Lung (tissue), 12 donors: ENCODE results near the gene RNF157. TPM values are rescaled to one million over a fixed set of nuclear protein-coding genes. Genes with fewer than 3 reads are reported as not detected.

Experiments
- ATAC-seq: fragments of 200-7000 bp; cut with Tn5 transposase; one replicate; pipeline ENCODE4 v1.9.1; 2020; ENCODE audit warnings: moderate number of reproducible peaks; ENCODE audit not compliant: insufficient read depth, low FRiP score
- DNase-seq, 3 donors: peaks; one replicate each; pipeline ENCODE4 v3.0.0-alpha.2; 2013 to 2017
- H3K27ac ChIP-seq, 2 donors: one replicate each; pipeline ENCODE4 v1.5.1; 2013; ENCODE audit warnings: mild to moderate bottlenecking in 2 of 2, moderate library complexity in 2 of 2, control low read depth in 1 of 2, inconsistent platforms in 1 of 2, low read depth in 1 of 2, low read length in 1 of 2
- H3K27me3 ChIP-seq, 3 donors: one replicate each; pipeline ENCODE4 v1.5.1; 2013; ENCODE audit warnings: low read length in 2 of 3; ENCODE audit not compliant: control insufficient read depth in 3 of 3, insufficient read depth in 3 of 3
- H3K36me3 ChIP-seq, 4 donors: one replicate each; pipeline ENCODE4 v1.5.1; 2013; ENCODE audit warnings: low read length in 4 of 4, mild to moderate bottlenecking in 1 of 4, moderate library complexity in 1 of 4; ENCODE audit not compliant: control insufficient read depth in 4 of 4, insufficient read depth in 4 of 4
- H3K4me1 ChIP-seq, 5 donors: one replicate each; pipeline ENCODE4 v1.5.1; 2013; ENCODE audit warnings: low read length in 5 of 5, mild to moderate bottlenecking in 2 of 5, moderate library complexity in 1 of 5; ENCODE audit not compliant: control insufficient read depth in 5 of 5, insufficient read depth in 5 of 5
- H3K4me3 ChIP-seq: one replicate; pipeline ENCODE4 v1.5.1; 2013; ENCODE audit warnings: mild to moderate bottlenecking, control low read depth, moderate library complexity
- H3K9ac ChIP-seq, 2 donors: one replicate each; pipeline ENCODE4 v1.5.1; 2013; ENCODE audit warnings: low read length in 2 of 2, control low read depth in 1 of 2; ENCODE audit not compliant: insufficient read depth in 1 of 2
- H3K9me3 ChIP-seq, 4 donors: one replicate each; pipeline ENCODE4 v1.5.1; 2013; ENCODE audit warnings: low read length in 3 of 4, mild to moderate bottlenecking in 1 of 4, moderate library complexity in 1 of 4; ENCODE audit not compliant: control insufficient read depth in 4 of 4, insufficient read depth in 3 of 4
- WGBS, 2 donors: extraction: QIAGEN DNeasy Blood & Tissue Kit; methylation state at CpG; one replicate each; pipeline ENCODE4 v1.1.7; 2013; 5-methylcytosine and 5-hydroxymethylcytosine counted together
- polyA plus RNA-seq, 2 donors: library from polyadenylated mRNA; stranded (reverse); fragments of 200-250 nt; gene quantifications; one replicate each; pipeline ENCODE4 v1.2.1, GENCODE V29; 2013
- total RNA-seq, 2 donors: library from RNA; depleted of rRNA in 1 of 2; stranded (reverse); fragments of >200 nt in 1 of 2; gene quantifications; one replicate each; pipeline ENCODE4 v1.2.1, GENCODE V29; 2014 to 2021
- TF ChIP-seq, protein P1 (sequence below): IDR thresholded peaks from 2 replicates; pipeline ENCODE4 v1.5.1; 2012; ENCODE audit warnings: mild to moderate bottlenecking; ENCODE audit errors: control extremely low read depth, extremely low read depth
- donor health status: control.
- donor health status: control.
- donor health status: Bipolar disorder and iron deficiency.
- donor health status: healthy.
- donor health status: DM: yes; HTN: yes; CAD: no.

Gene RNF157
- total and polyA plus RNA-seq, 4 donors = 0.88 to 2.5 (median 1.8) TPM

DNA sequence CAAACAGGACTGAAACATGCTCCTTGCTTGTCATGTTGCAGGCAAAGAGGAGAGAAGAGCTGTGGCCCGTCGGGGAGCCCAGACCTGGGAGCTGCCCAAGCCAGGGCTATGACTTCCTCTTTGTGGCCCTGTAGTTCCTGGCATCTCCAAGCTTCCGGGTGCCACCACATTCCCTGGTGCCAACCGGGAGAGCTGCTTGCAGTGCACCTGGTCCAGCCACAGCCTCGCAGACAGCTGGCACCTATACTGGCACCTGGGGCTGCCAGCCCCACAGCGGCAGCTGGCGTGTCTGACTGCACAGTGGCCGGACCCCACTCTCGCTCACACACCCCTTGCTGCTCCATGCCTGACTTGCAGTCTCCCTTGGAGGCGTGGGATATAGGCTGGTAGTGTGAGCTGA lies 62.2 kb downstream of the RNF157 start:
- WGBS, 2 donors = 79 to 89% methylated on average over 10 of the region's 10 CpGs
- no peak overlapping the region for H3K4me3 ChIP-seq
- no peak for DNase-seq

DNA sequence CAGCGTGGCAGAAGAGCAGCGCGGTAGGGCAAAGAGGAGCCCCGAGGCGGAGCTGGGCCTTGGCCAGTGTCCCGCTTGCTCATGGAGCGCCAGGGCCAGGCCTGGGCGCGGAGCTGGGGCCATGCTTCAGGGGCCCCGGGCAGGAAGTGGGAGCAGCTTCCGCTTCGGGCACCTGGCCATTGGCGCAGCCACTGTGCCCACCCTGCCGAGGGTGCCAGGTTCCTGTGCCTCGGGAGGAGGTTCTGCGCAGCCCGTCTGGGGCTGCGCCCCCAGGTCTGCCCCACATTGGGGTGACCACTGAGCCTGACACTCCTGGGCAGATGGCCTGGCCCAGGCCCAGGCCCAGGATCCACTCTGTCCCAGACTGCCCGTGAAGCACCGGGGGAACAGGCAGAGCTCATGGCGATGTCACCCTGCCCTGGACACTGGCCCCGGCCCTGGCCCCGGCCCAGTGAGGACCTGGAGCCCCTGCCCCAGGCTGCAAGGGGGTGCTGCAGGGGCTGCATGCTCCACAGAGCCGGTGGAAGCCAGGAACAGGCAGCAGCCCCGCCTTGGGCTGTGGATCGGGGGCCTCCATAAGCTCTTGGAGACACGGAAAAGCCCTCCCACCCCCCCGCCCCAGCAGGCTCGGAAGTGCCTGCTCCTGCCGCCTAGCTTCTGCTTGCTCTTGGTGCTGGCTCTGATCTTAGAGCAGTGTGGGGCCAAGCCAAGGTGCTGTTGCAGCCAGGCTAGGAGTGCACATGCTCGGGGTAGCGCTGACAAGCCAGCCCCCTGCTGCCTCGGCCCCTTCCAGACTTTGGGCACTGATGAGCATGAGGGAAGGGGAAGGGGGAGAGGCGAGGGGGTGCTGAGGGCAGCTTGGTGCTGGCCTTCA lies 63.4 kb downstream of the RNF157 start:
- H3K27me3 ChIP-seq = no peaks in the 10 kb centered on the region
- ATAC-seq = no peak
- H3K4me1 ChIP-seq = peaks cover 0 to 6% (median 3%) of the 10 kb centered on the region in 5 donors
- H3K4me3 ChIP-seq = no peak overlapping the region
- WGBS, 2 donors = 94 to 97% methylated on average over 25 to 34 of the region's 34 CpGs
- H3K27ac ChIP-seq = no peak overlapping the region
- H3K36me3 ChIP-seq = no peaks in the 10 kb centered on the region
- no peak overlapping the region for H3K9ac ChIP-seq
- DNase-seq = no peak
- TF ChIP-seq, protein P1, sequence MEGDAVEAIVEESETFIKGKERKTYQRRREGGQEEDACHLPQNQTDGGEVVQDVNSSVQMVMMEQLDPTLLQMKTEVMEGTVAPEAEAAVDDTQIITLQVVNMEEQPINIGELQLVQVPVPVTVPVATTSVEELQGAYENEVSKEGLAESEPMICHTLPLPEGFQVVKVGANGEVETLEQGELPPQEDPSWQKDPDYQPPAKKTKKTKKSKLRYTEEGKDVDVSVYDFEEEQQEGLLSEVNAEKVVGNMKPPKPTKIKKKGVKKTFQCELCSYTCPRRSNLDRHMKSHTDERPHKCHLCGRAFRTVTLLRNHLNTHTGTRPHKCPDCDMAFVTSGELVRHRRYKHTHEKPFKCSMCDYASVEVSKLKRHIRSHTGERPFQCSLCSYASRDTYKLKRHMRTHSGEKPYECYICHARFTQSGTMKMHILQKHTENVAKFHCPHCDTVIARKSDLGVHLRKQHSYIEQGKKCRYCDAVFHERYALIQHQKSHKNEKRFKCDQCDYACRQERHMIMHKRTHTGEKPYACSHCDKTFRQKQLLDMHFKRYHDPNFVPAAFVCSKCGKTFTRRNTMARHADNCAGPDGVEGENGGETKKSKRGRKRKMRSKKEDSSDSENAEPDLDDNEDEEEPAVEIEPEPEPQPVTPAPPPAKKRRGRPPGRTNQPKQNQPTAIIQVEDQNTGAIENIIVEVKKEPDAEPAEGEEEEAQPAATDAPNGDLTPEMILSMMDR = no peak
- H3K9me3 ChIP-seq = no peaks in the 10 kb centered on the region

More for the DNA sequence above, 62.2 kb downstream of the RNF157 start:
- Histone ChIP-seq H3K9ac (no peak overlapping the region), H3K27ac (no peak overlapping the region), H3K9me3 (no peaks in the 10 kb centered on the region), H3K4me1 (peaks cover 0 to 6% (median 4%) of the 10 kb centered on the region in 5 donors), H3K27me3 (no peaks in the 10 kb centered on the region), H3K36me3 (no peaks in the 10 kb centered on the region)
- no peak for ATAC-seq
- TF ChIP-seq, protein P1 = no peak

DNA sequence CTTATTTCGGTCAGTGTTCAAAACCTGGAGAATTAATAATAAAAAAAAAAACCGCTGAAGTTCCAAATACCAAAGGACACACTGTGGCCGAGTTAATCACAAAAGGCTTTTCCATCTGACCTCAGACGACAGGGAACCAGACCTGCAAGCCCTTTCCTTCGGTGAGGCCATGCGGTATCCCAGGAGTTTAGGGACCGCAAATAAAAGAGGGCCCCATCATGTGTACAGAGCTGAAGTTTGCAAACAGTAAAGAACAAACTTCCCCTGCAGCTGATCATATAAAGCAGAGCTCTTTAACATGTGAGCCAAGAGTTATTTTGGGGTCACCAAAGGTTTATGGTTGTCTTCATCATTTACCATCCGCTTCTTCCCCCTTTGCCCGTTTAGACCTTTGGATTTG lies 66.3 kb downstream of the RNF157 start:
- TF ChIP-seq, protein P1 = no peak
- DNase-seq (no peak), ATAC-seq (no peak)
- H3K36me3 ChIP-seq = no peaks in the 10 kb centered on the region
- H3K4me1 ChIP-seq = peaks cover 0 to 6% (median 2%) of the 10 kb centered on the region in 5 donors
- H3K9me3 ChIP-seq = no peaks in the 10 kb centered on the region
- WGBS, 2 donors = 78 to 85% methylated on average over 9 of the region's 9 CpGs
- H3K4me3 ChIP-seq = no peak overlapping the region
- H3K9ac ChIP-seq = no peak overlapping the region
- no peaks in the 10 kb centered on the region for H3K27me3 ChIP-seq
- H3K27ac ChIP-seq = no peak overlapping the region
